ENCODE measurements around the gene CEPT1. TPM values are rescaled to one million over a fixed set of nuclear protein-coding genes. Genes with fewer than 3 reads are reported as not detected.
A peak's percentile ranks its signal among the peaks of the same experiment; 100 is the strongest.

CEPT1 gene
- total and polyA plus RNA-seq, 10 of the 15 experiments (the other 5 are each of a cell fraction or from before 2014, with no cell fraction given): 29.4 to 77.9 (median 54.8) TPM

DNA sequence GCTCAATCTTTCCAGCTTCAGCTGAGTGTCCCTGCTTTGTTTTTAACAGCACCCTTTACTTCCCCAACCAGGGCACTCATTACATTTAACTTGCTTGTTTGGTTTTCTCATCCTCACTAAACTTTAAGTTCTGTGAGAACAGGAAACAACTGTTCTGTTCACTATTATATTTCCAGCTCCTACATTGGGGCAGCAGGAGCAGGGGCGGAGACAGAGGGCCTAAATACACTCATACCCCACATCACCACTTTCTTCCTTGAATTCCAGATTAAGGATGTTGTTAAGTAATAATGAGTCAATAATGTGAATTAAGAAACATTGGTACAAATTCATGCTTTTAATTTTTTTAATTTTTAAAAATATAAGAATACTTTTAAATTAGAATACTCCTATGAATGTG lies 6.2 kb upstream of the CEPT1 start:
- FAIRE-seq: no peak
- Histone ChIP-seq H3K9me3 (replicated peaks; ENCODE audit: control insufficient read depth, insufficient read depth, low read length) (no peaks in the 10 kb centered on the region; the same call in 2 of the 3 replicates), H2AFZ (ENCODE audit: control insufficient read depth, low read depth, low read length) (no peak overlapping the region), H3K9ac (ENCODE audit: control insufficient read depth, insufficient read depth, low read length) (no peak overlapping the region), H3K79me2 (ENCODE audit: control insufficient read depth, insufficient read depth, low read length) (peaks cover 22% of the 10 kb centered on the region), H3K4me1 (ENCODE audit: control insufficient read depth, insufficient read depth, low read length) (peaks cover 44% of the 10 kb centered on the region), H3K27me3 (replicated peaks in 1 of 2; ENCODE audit: control insufficient read depth in 2 of 2, insufficient read depth in 2 of 2, low read length in 1 of 2) (no peaks in the 10 kb centered on the region), H3K27ac (ENCODE audit: control insufficient read depth, insufficient read depth) (peak overlapping the region; percentile 52), H3K36me3 (ENCODE audit: control insufficient read depth in 2 of 2, insufficient read depth in 2 of 2, low read length in 1 of 2) (peaks cover 0 to 12% of the 10 kb centered on the region in 2 experiments; a peak in 1 of 4 replicates), H4K20me1 (ENCODE audit: control insufficient read depth, insufficient read depth) (no peaks in the 10 kb centered on the region), H3K4me3 (no peak overlapping the region), H3K4me2 (ENCODE audit: control insufficient read depth, insufficient read depth) (no peak overlapping the region)
- no peak for DNase-seq (ENCODE audit: low read depth, low spot score)
- no peak for TF ChIP-seq CREB1 (IDR thresholded peaks at IDR 0.05; ENCODE audit: low read depth)
- TF ChIP-seq, protein P1, sequence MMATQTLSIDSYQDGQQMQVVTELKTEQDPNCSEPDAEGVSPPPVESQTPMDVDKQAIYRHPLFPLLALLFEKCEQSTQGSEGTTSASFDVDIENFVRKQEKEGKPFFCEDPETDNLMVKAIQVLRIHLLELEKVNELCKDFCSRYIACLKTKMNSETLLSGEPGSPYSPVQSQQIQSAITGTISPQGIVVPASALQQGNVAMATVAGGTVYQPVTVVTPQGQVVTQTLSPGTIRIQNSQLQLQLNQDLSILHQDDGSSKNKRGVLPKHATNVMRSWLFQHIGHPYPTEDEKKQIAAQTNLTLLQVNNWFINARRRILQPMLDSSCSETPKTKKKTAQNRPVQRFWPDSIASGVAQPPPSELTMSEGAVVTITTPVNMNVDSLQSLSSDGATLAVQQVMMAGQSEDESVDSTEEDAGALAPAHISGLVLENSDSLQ (IDR thresholded peaks at IDR 0.05): no peak
- TF ChIP-seq, protein P2, sequence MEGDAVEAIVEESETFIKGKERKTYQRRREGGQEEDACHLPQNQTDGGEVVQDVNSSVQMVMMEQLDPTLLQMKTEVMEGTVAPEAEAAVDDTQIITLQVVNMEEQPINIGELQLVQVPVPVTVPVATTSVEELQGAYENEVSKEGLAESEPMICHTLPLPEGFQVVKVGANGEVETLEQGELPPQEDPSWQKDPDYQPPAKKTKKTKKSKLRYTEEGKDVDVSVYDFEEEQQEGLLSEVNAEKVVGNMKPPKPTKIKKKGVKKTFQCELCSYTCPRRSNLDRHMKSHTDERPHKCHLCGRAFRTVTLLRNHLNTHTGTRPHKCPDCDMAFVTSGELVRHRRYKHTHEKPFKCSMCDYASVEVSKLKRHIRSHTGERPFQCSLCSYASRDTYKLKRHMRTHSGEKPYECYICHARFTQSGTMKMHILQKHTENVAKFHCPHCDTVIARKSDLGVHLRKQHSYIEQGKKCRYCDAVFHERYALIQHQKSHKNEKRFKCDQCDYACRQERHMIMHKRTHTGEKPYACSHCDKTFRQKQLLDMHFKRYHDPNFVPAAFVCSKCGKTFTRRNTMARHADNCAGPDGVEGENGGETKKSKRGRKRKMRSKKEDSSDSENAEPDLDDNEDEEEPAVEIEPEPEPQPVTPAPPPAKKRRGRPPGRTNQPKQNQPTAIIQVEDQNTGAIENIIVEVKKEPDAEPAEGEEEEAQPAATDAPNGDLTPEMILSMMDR (IDR thresholded peaks at IDR 0.05 in 2 of 3, conservative IDR thresholded peaks at IDR 0.05 in 1 of 3; ENCODE audit: control insufficient read depth in 2 of 3, extremely low read depth in 1 of 3, insufficient read depth in 1 of 3, low read depth in 3 of 3, low read length in 3 of 3): no peak
- no peak for TF ChIP-seq NRF1 (conservative IDR thresholded peaks at IDR 0.05; ENCODE audit: low read depth, low read length)
- no peak for TF ChIP-seq PAX8 (IDR thresholded peaks at IDR 0.05)
- TF ChIP-seq NKRF (conservative IDR thresholded peaks at IDR 0.05): no peak
- no peak for TF ChIP-seq MAX (IDR thresholded peaks at IDR 0.05; ENCODE audit: low read depth, low read length)
- no peak for TF ChIP-seq EED (IDR thresholded peaks at IDR 0.05; ENCODE audit: low read depth)
- TF ChIP-seq RELA (IDR thresholded peaks at IDR 0.05; ENCODE audit: borderline replicate concordance, partially characterized antibody): no peak
- TF ChIP-seq PAX5 (IDR thresholded peaks at IDR 0.05; ENCODE audit: borderline replicate concordance, low read depth, low read length): no peak
- TF ChIP-seq, protein P3, sequence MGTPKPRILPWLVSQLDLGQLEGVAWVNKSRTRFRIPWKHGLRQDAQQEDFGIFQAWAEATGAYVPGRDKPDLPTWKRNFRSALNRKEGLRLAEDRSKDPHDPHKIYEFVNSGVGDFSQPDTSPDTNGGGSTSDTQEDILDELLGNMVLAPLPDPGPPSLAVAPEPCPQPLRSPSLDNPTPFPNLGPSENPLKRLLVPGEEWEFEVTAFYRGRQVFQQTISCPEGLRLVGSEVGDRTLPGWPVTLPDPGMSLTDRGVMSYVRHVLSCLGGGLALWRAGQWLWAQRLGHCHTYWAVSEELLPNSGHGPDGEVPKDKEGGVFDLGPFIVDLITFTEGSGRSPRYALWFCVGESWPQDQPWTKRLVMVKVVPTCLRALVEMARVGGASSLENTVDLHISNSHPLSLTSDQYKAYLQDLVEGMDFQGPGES (IDR thresholded peaks at IDR 0.05): no peak
- TF ChIP-seq CBX3 (IDR thresholded peaks at IDR 0.05; ENCODE audit: borderline replicate concordance, low read depth): no peak
- no peak for TF ChIP-seq POU2F2 (IDR thresholded peaks at IDR 0.05; ENCODE audit: borderline replicate concordance, low read depth, low read length)
- no peak for TF ChIP-seq JUNB (IDR thresholded peaks at IDR 0.05)
- no peak for TF ChIP-seq ATF3 (IDR thresholded peaks at IDR 0.05; ENCODE audit: borderline replicate concordance, extremely low read depth, low read depth, low read length)
- no peak; the same call in 1 of the 2 replicates for TF ChIP-seq PML (IDR thresholded peaks at IDR 0.05; ENCODE audit: low read length)
- ChIA-PET POLR2A (interaction anchor here (0.9 to 2.0 kb wide), 3 partner anchors 9 to 60 kb away, joined by 3 to 12 read pairs (median 5); no protein-coding TSS in a partner anchor), SMC1A (ENCODE audit: uncharacterized antibody, unreplicated experiment) (interaction anchor here (0.8 to 3.2 kb wide), 8 partner anchors 8 to 86 kb away, joined by 3 to 17 read pairs (median 8); no protein-coding TSS in a partner anchor), RAD21 (ENCODE audit: unreplicated experiment) (no interaction called here), CTCF (interaction anchor here (0.6 kb wide), 1 partner anchor 10 kb away, joined by 3 read pairs; no protein-coding TSS in a partner anchor)
- intact Hi-C loops (cut with micrococcal nuclease; ENCODE audit: unreplicated experiment): loop anchor here (10.0 kb wide), 1 partner anchor 471 kb away; no protein-coding TSS in a partner anchor
- BruUV-seq (replicated peaks): no TSS peak
- in situ Hi-C loops (cut with MboI): no loop called here
- WGBS (ENCODE audit: insufficient coverage, insufficient replicate concordance, low lambda C conversion rate, missing lambda C conversion rate): 97% methylated on average over 1 of the region's 1 CpG
- no peak for ATAC-seq

Data from GM12878 (cell line).